Activated CD8-positive, alpha-beta memory T cell treated with anti-CD3 and anti-CD28 coated beads, Interleukin-2, amount 50 U/mL, for 1 hour (primary cell): ENCODE data around the gene LRP1B.

ENCODE experiments used
- DNase-seq: peaks from one replicate; pipeline ENCODE4 v3.0.0-alpha.2; 2020; ENCODE audit errors: extremely low read depth

The LRP1B gene

GRCh38 chr2:141151611-141152286 lies 979.1 kb downstream of the LRP1B start:
- no peak for DNase-seq

DNA sequence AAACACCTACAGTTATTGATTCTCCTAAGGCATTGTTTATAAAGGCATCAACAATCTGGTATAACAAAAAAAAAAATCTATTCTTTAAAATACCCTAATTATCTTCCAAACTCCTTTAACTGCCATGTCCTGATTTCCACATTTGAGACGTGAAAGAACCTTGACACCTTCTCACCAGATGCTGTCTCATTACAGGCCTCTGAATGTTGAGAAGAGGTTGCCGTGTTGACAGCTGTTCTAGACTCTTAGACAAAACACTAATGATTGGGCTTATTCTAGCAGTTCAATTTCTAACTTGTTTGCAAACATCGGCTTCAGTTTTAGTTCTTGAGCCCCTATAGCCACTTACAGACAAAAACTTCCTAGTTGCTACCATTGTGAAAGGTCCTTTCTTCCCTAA lies 988.8 kb downstream of the LRP1B start:
- no peak for DNase-seq

GRCh38 chr2:141137122-141137693 lies 993.6 kb downstream of the LRP1B start:
- no peak for DNase-seq

- DNase-seq = no peak
Measured at GRCh38 chr2:141133883-141134282, 996.9 kb downstream of the LRP1B start.

DNA sequence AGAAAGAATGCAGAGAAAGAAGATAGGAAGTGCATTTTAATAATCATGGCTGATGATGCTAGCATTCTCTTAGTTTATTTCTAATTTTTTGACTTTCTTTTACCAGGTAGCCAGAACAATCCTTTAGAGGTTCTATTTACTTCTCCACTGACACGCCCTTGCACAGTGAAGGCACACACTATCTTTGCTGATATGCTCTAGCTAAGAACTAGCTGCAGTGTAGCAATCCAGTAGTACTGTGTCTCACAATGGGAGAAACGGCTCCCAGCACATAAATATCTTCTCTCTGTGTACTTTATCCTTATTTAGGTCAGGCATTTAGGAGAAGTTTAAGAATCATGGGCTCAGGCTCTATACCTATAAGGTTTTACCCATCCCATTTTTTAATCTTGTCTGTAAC lies 1005.4 kb downstream of the LRP1B start:
- DNase-seq = no peak

- no peak for DNase-seq
Measured at GRCh38 chr2:141118836-141119235, 1012.0 kb downstream of the LRP1B start.

GRCh38 chr2:141113301-141113700 lies 1017.5 kb downstream of the LRP1B start:
- no peak for DNase-seq

- DNase-seq = no peak
Measured at GRCh38 chr2:141109633-141110032, 1021.2 kb downstream of the LRP1B start.

- DNase-seq = no peak
Measured at GRCh38 chr2:141105763-141106162, 1025.1 kb downstream of the LRP1B start.

DNA sequence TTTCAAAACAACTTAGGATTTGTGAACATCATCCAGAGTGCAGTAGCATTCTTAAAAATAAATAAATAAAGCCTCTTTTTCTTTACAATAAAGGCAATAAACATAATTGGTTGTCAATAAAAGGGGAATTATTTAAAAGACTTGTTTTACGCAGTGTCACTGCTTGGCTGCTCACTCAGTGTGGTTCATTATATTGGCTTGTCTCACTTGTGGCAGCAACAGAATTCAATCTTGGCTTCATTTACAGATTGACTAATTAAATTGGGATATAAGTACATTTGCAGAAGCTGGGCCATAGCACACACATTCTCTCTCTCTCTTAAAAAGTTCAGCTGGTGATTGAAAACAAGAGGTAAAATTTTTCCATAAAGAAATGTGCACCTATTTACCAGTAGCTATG lies 1027.6 kb downstream of the LRP1B start:
- no peak for DNase-seq

DNA sequence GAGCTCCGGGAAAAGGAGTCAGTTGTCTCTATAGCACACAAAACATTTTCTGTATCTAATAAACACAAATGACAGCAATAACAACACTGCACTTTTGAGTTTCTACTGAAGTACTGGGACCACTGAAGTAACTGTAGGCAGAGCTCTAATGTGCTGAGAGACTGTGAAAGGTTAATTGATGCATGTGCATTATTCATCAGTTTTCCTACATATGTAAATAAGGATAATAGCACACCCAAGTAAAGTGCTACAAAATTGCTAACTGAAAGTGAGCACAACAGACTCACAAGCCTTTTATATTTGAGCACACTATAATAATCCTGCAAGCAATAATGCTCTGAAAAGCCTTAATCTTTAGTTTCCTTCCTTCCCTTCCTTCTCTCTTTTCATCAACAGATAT lies 1051.6 kb downstream of the LRP1B start:
- no peak for DNase-seq

DNA sequence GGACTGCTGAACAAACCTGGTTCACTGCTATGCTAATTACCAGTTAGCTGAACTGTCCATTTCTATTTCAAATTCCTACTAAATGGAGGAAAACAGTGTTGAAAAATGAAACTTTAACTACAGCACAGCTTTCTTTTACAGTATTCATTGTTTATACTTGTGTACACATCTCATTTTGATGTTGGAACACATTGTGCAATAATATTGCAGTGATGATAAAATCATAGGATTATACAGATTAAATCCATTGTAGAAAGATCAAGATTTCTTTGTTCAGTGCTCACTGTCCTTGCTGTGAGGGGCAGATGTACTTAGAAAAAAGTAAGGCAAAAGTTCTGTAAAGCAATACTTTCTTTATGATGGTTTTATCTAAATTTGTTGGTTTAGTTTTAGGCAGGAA lies 1055.1 kb downstream of the LRP1B start:
- no peak for DNase-seq

GRCh38 chr2:141068053-141068682 lies 1062.6 kb downstream of the LRP1B start:
- DNase-seq = no peak

- no peak for DNase-seq
Measured at GRCh38 chr2:141065042-141065441, 1065.8 kb downstream of the LRP1B start.

- DNase-seq = no peak
Measured at GRCh38 chr2:141063406-141063805, 1067.4 kb downstream of the LRP1B start.

DNA sequence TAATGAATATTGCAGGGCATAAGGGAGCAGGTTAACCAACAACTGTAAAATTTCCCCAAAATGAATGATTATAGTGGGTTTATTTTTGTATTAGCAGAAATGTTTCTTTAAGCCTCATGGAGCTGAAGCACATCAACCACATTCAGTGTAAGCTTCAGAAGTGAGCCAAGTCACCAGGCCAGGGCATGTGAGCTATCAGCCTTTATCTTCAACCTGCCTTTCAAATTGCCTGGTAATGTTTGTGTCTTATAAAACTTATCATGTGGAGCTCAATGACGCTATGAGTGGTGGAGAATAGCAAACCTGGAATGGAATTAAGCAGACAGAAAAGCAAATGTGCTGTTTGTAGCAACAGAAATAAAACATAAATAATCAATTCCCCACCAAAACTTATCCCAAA lies 1068.4 kb downstream of the LRP1B start:
- DNase-seq = no peak

- DNase-seq = no peak
Measured at GRCh38 chr2:141062031-141062430, 1068.8 kb downstream of the LRP1B start.

DNA sequence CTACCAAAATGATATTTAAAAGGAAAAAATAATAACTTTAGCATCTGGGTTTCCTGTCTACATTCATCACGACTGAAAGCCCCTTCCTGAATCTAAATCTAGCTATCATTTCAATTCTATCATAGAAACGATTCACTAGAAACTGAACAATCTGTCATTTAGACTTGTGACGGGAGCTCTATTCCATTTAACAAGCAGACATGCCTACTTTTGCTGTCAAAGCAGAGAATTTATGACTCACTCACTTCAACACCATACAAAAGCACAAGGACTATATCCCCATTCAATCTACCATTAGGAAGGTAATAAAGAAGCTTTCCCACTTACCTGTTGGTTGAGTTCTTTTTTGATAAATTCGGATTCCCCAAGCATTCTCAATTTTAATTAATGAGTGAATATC lies 1072.3 kb downstream of the LRP1B start:
- no peak for DNase-seq

- DNase-seq = no peak
Measured at GRCh38 chr2:141055531-141055930, 1075.3 kb downstream of the LRP1B start.

DNA sequence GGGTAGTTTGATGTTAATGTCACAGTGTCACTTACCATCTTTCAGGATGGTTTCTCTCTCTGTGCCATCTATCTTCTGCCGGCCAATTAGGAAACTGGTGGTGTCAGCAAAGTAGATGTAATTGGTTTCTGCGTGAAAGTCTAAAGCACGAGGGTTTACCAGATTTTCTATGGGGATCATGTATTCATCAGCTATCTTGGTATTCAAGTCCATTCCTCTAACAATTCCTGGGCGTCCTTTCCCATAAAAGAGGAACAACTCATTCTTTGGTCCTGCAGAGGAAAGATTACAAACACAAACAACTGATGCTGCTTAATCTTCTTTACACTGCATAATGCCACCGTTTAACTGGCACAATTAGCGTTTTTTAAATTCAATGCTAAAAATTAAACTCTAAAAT lies 1081.9 kb downstream of the LRP1B start:
- no peak for DNase-seq

DNA sequence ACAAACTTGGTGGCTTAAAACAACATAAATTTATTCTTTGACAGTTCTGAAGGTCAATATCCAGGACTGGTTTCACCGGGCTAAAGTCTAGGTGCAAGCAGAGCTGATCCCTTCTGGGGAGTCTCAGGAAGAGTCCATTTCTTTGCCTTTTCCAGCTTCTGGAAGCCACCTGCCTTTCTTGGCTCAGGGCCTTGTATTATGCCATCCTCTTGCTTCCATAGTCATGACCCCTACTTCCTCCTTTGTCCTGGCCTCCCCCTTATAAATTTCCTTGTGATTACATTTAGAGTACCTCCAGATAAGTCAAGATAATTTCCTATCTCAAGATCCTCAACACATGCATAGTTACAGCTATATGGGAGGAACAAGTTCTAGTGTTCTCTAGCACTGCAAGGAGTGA lies 1089.5 kb downstream of the LRP1B start:
- no peak for DNase-seq

GRCh38 chr2:141038341-141038740 lies 1092.5 kb downstream of the LRP1B start:
- DNase-seq = no peak

DNA sequence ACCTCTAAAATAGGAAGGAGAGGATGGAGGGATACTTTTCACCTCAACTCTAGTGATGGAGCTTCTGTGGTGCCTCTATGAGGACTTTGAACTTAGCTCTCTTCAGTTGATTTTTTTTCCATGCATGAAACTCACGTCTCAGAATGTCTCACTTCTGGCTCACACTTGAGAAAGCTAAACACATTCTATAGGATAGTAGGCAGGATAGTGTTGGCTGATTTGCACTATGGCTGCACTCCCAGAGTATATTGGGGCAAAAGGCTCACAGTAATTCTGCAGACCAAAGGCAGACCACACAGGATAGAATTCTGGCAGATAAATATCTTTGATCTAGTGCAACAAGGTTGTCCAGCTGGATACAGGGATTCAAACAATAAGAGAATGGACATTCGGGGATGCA lies 1093.5 kb downstream of the LRP1B start:
- no peak for DNase-seq
